HEK293 (cell line): Measurements from ENCODE around the gene TOMM34.

Experiments
- CTCF ChIA-PET: fragments of 350-600 bp; formaldehyde crosslinking; extraction: SDS; loops from one replicate; lab custom pipeline; 2021; ENCODE audit warnings: antibody characterized with exemption; lab: Yijun Ruan, JAX
- POLR2A ChIA-PET: fragments of 300-600 bp; formaldehyde crosslinking; extraction: SDS; loops from one replicate; lab custom pipeline; 2020; ENCODE audit warnings: antibody characterized with exemption, inconsistent platforms; lab: Yijun Ruan, JAX
- H3K27ac ChIP-seq: fragments of 200-500 bp; sonication (Bioruptor generic); 2 replicates; pipeline ENCODE4 v1.5.1; 2014; ENCODE audit warnings: low read depth, low read length, control low read depth, inconsistent platforms; ENCODE audit errors: extremely low read depth
- H3K36me3 ChIP-seq, 2 experiments: fragments of 200-500 bp in 1 of 2; sonication (Bioruptor generic) in 1 of 2; 1 replicate in 1 of 2; 2 replicates in 1 of 2; pipeline ENCODE4 v1.5.1; 2014 to 2017; ENCODE audit warnings: inconsistent platforms in 2 of 2, low read length in 2 of 2; ENCODE audit not compliant: control insufficient read depth in 2 of 2, insufficient read depth in 1 of 2
- H3K4me1 ChIP-seq: fragments of 200-500 bp; sonication (Bioruptor generic); 2 replicates; pipeline ENCODE4 v1.5.1; 2014; ENCODE audit warnings: mild to moderate bottlenecking, low read length, inconsistent platforms; ENCODE audit not compliant: control insufficient read depth, insufficient read depth
- H3K4me3 ChIP-seq: 2 replicates; pipeline ENCODE4 v1.5.1; 2011; ENCODE audit warnings: low read depth, mild to moderate bottlenecking, control low read depth, low read length, moderate library complexity
- H3K9me3 ChIP-seq: fragments of 200-500 bp; sonication (Bioruptor generic); 2 replicates; pipeline ENCODE4 v1.5.1; 2014; ENCODE audit warnings: low read depth, low read length, inconsistent platforms; ENCODE audit not compliant: control insufficient read depth, insufficient read depth
- CTCF ChIP-seq: fragments of 450-650 bp; formaldehyde crosslinking; IDR thresholded peaks from 2 replicates; pipeline ENCODE4 v1.5.1; 2016; ENCODE audit warnings: missing biosample characterization, missing genetic modification characterization
- EGR2 ChIP-seq: fragments of 450-650 bp; formaldehyde crosslinking; IDR thresholded peaks from 2 replicates; pipeline ENCODE4 v1.5.1; 2016; ENCODE audit warnings: low read depth, missing biosample characterization, missing genetic modification characterization
- ELK4 ChIP-seq: IDR thresholded peaks from 2 replicates; pipeline ENCODE4 v1.6.1; 2011; ENCODE audit warnings: mild to moderate bottlenecking, low read depth, low read length, borderline replicate concordance
- KLF8 ChIP-seq: fragments of 450-650 bp; formaldehyde crosslinking; IDR thresholded peaks from 2 replicates; pipeline ENCODE4 v1.5.1; 2016; ENCODE audit warnings: missing biosample characterization, missing genetic modification characterization
- PBX3 ChIP-seq: sonication (generic); formaldehyde crosslinking; IDR thresholded peaks from 2 replicates; pipeline ENCODE4 v1.8.1; 2022; ENCODE audit warnings: mild to moderate bottlenecking, moderate library complexity, missing genetic modification reagents
- SETDB1 ChIP-seq: IDR thresholded peaks from one replicate; pipeline ENCODE4 v1.6.1; 2017; ENCODE audit warnings: mild to moderate bottlenecking, low read length, moderate library complexity, mixed read lengths; ENCODE audit not compliant: insufficient read length
- SP2 ChIP-seq: fragments of 450-650 bp; formaldehyde crosslinking; IDR thresholded peaks from 2 replicates; pipeline ENCODE4 v1.5.1; 2016; ENCODE audit warnings: missing biosample characterization, missing genetic modification characterization
- ZBTB11 ChIP-seq: fragments of 450-650 bp; formaldehyde crosslinking; conservative IDR thresholded peaks from 2 replicates; pipeline ENCODE4 v1.5.1; 2016; ENCODE audit warnings: low read depth, missing biosample characterization, missing genetic modification characterization
- ZBTB20 ChIP-seq: fragments of 450-650 bp; formaldehyde crosslinking; IDR thresholded peaks from 2 replicates; pipeline ENCODE4 v1.5.1; 2016; ENCODE audit warnings: missing biosample characterization, missing genetic modification characterization
- ZNF140 ChIP-seq: fragments of 450-650 bp; formaldehyde crosslinking; IDR thresholded peaks from 2 replicates; pipeline ENCODE4 v1.5.1; 2016; ENCODE audit warnings: missing biosample characterization, missing genetic modification characterization
- ZNF266 ChIP-seq: fragments of 450-650 bp; formaldehyde crosslinking; IDR thresholded peaks from 2 replicates; pipeline ENCODE4 v1.5.1; 2016; ENCODE audit warnings: missing biosample characterization, missing genetic modification characterization, low read depth
- ZNF302 ChIP-seq: fragments of 450-650 bp; formaldehyde crosslinking; IDR thresholded peaks from 2 replicates; pipeline ENCODE4 v1.5.1; 2016; ENCODE audit warnings: missing biosample characterization, missing genetic modification characterization, low read depth
- ZNF426 ChIP-seq: fragments of 450-650 bp; formaldehyde crosslinking; IDR thresholded peaks from 2 replicates; pipeline ENCODE4 v1.5.1; 2017; ENCODE audit warnings: missing biosample characterization, missing genetic modification characterization, mild to moderate bottlenecking, inconsistent platforms, moderate library complexity
- ZNF548 ChIP-seq: fragments of 450-650 bp; formaldehyde crosslinking; IDR thresholded peaks from 2 replicates; pipeline ENCODE4 v1.5.1; 2016; ENCODE audit warnings: missing biosample characterization, missing genetic modification characterization
- ZNF555 ChIP-seq: fragments of 450-650 bp; formaldehyde crosslinking; conservative IDR thresholded peaks from 2 replicates; pipeline ENCODE4 v1.5.1; 2017; ENCODE audit warnings: missing biosample characterization, mild to moderate bottlenecking, missing genetic modification characterization, inconsistent platforms
- ZNF558 ChIP-seq: fragments of 450-650 bp; formaldehyde crosslinking; IDR thresholded peaks from 2 replicates; pipeline ENCODE4 v1.5.1; 2016; ENCODE audit warnings: missing biosample characterization, missing genetic modification characterization
- ZNF561 ChIP-seq: fragments of 450-650 bp; IDR thresholded peaks from 2 replicates; pipeline ENCODE4 v1.5.1; 2018; ENCODE audit warnings: missing biosample characterization, missing genetic modification characterization, borderline replicate concordance
- ZNF600 ChIP-seq: fragments of 450-650 bp; formaldehyde crosslinking; IDR thresholded peaks from 2 replicates; pipeline ENCODE4 v1.5.1; 2016; ENCODE audit warnings: missing biosample characterization, missing genetic modification characterization
- ZNF654 ChIP-seq: fragments of 450-650 bp; formaldehyde crosslinking; IDR thresholded peaks from 2 replicates; pipeline ENCODE4 v1.5.1; 2016; ENCODE audit warnings: low read depth, missing biosample characterization, missing genetic modification characterization
- ZNF664 ChIP-seq: fragments of 450-650 bp; formaldehyde crosslinking; IDR thresholded peaks from 2 replicates; pipeline ENCODE4 v1.5.1; 2016; ENCODE audit warnings: missing biosample characterization, missing genetic modification characterization
- ZSCAN4 ChIP-seq: fragments of 450-650 bp; formaldehyde crosslinking; IDR thresholded peaks from 2 replicates; pipeline ENCODE4 v1.5.1; 2017; ENCODE audit warnings: missing biosample characterization, missing genetic modification characterization

Gene TOMM34

GRCh38 chr20:44912189-44912588, 48.0 kb downstream of the TOMM34 start:
- H3K27ac ChIP-seq, result no peak overlapping the region
- H3K36me3 ChIP-seq, result peaks cover 7 to 66% of the 10 kb centered on the region in 2 experiments
- H3K4me3 ChIP-seq, result no peak overlapping the region
- ChIA-PET POLR2A (no interaction called here), CTCF (interaction anchor here (0.6 to 1.4 kb wide), 2 partner anchors 17 to 201 kb away, joined by 3 read pairs; no protein-coding TSS in a partner anchor)
- no peaks in the 10 kb centered on the region for H3K9me3 ChIP-seq
- TF ChIP-seq ZSCAN4 (tag by site-specific recombination) (no peak), ZNF548 (tag by site-specific recombination) (peak; percentile 92), ZBTB20 (tag by site-specific recombination) (no peak), ZNF302 (tag by site-specific recombination) (no peak)
- no peaks in the 10 kb centered on the region for H3K4me1 ChIP-seq

- POLR2A ChIA-PET, result no interaction called here
- TF ChIP-seq EGR2 (tag by site-specific recombination), result peak; percentile 28; the same call in 1 of the 2 replicates
- TF ChIP-seq PBX3 (CRISPR knock-in tag), result no peak
- TF ChIP-seq SP2 (tag by site-specific recombination), result peak; percentile 39
- peak; percentile 79 for TF ChIP-seq ZNF600
- TF ChIP-seq ZNF654 (tag by site-specific recombination), result peak; percentile 52
- peak; percentile 67 for TF ChIP-seq CTCF (tag by site-specific recombination)
- no peak for TF ChIP-seq ZNF561 (tag by site-specific recombination)
- TF ChIP-seq, all 188 proteins: peak for 5
- CTCF ChIA-PET, result interaction anchor here (0.7 to 1.4 kb wide), 3 partner anchors 67 to 433 kb away, joined by 3 read pairs; no protein-coding TSS in a partner anchor
- Histone ChIP-seq H3K27ac (no peak overlapping the region), H3K4me1 (no peaks in the 10 kb centered on the region), H3K4me3 (no peak overlapping the region), H3K36me3 (peaks cover 4 to 66% of the 10 kb centered on the region in 2 experiments), H3K9me3 (no peaks in the 10 kb centered on the region)
Observed at GRCh38 chr20:44911264-44911921, 48.8 kb downstream of the TOMM34 start.

GRCh38 chr20:44910690-44911262, 49.4 kb downstream of the TOMM34 start:
- ChIA-PET CTCF (interaction anchor here (0.7 to 0.8 kb wide), 2 partner anchors 68 to 433 kb away, joined by 3 read pairs; no protein-coding TSS in a partner anchor), POLR2A (interaction anchor here (1.9 kb wide), 1 partner anchor 25 kb away, joined by 9 read pairs; the partner anchor contains the start of gene YWHAB)
- Histone ChIP-seq H3K4me3 (peak overlapping the region; percentile 84), H3K9me3 (no peaks in the 10 kb centered on the region), H3K27ac (no peak overlapping the region), H3K36me3 (peaks cover 4 to 67% of the 10 kb centered on the region in 2 experiments), H3K4me1 (no peaks in the 10 kb centered on the region)
- 0 out of 2 replicates have a peak, but pooled peaks have one; percentile 37 for TF ChIP-seq ZBTB11
- no peak for TF ChIP-seq SETDB1
- TF ChIP-seq ZNF664 (tag by site-specific recombination), result 0 out of 2 replicates have a peak, but pooled peaks have one; percentile 22
- 0 out of 2 replicates have a peak, but pooled peaks have one; percentile 33 for TF ChIP-seq ZNF558 (tag by site-specific recombination)
- 0 out of 2 replicates have a peak, but pooled peaks have one; percentile 42 for TF ChIP-seq ZNF266 (tag by site-specific recombination)
- peak; percentile 36 for TF ChIP-seq ZNF555 (tag by site-specific recombination)
- peak; percentile 42; the same call in 1 of the 2 replicates for TF ChIP-seq ZNF140 (tag by site-specific recombination)
- TF ChIP-seq KLF8 (tag by site-specific recombination), result 0 out of 2 replicates have a peak, but pooled peaks have one; percentile 10
- no peak for TF ChIP-seq ELK4
- TF ChIP-seq ZNF426 (tag by site-specific recombination), result peak; percentile 56
